NCI-H510A (cell line): ENCODE measurements around the gene CEP170.

Source experiments
- DNase-seq: peaks from one replicate; lab custom pipeline; 2025; lab: John Stamatoyannopoulos, UW

CEP170 gene

DNA sequence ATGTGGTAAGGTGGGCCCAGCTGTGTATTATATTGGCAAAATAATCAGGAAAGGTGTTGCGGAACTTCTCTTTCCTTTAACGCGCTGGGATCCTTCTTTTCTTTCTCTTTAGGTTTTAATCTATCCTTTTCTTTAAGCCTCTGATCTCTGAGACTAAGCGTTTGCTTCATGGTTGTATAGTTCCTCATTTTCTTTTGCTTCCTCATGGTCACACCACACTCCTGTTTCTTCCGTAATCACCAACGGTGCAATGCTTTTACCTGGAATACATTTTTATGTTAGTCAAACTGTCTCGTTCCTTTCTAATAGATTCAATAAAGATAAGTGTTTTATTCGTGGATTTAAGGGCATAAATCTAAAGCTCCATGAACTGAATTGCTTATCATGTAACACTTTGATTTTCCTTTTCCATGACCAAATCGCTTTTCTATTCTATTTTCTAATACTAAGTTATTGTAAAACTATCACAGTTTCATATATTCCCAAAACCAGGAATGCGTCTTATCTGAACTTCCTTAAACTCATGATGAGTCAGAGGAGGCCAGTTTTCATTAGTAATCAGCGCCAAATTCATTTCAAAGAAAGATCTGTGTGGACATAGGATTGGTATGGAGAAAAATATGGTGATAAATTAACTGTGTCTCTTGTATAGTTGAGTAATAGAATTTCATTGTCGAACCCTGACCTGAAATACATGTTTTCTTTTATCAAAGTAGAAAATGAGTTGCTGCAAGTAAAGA lies 13.0 kb upstream of the CEP170 start:
- DNase-seq = no peak

GRCh38 chr1:243267471-243267880 lies 12.4 kb upstream of the CEP170 start:
- no peak for DNase-seq

- no peak for DNase-seq
Observed at GRCh38 chr1:243266231-243266630, 11.2 kb upstream of the CEP170 start.

DNA sequence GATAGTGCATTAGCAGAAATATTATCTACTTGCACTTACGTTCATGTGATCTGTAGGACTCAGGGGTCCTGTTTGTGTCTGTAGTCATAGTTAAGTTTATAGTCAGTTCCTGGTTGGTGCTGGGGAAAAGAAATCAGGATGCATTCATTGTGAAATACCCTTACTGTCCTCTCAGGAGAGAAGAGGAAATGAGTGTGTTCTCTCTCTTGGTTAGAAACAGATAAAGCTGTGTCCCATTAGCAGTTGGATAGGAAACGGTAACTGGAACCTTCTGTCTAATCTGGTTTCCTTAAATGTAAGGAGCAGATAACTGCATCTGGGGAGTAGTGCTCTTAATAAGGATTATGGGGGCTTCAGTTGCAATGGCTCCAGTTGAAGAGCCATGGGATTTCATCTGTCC lies 9.6 kb upstream of the CEP170 start:
- no peak for DNase-seq

GRCh38 chr1:243261390-243261789 lies 6.3 kb upstream of the CEP170 start:
- DNase-seq = no peak

DNA sequence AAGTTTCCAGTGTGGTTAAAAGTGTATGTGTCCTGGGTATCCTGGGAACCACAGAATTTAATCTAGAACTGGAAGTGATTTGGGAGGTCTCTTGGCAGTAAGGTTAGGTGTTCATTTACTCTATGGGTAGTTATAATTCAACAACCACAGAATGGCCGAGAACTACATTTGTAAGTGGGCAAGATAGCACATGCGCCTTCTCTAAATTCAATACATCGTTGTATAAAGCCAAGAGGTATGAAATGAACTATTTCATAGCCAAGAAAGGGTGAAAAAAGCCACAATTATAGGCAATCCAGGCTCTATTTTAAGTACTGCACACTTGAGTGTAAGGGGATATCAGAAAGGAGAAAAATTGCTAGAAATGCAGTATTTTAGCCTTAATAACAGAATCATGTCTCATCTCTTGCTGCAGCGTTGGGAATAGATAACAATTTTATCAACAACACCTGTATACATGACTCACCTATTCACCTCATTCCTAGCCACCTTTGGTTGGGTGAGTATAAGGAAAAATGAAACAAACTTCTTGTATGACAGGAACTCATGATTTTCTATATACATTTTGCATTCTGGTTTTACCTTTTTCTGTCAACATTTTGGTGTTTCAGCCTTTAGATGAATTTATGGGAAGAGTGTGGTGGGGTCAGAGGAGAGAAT lies 5.3 kb upstream of the CEP170 start:
- DNase-seq = no peak

- no peak for DNase-seq
Observed at GRCh38 chr1:243258731-243259130, 3.6 kb upstream of the CEP170 start.

DNA sequence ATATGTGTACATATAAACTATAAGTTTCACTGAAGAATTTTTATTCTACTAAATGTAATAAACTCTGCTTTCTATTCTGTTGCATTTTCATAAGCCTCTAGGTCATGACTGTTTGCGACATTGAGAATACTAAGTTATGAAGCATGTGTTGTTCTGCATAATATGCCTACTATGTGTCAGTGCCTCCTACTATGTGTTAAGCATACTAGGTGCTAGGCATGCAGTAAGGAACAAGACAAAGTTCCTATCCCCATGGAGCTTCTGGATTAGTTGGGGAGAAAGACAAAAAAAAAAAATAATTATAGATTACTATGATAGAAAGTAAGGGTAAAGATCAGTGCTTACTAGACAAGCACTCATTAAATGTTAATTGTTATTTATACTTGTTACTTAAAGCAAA lies 2.1 kb upstream of the CEP170 start:
- no peak for DNase-seq

DNA sequence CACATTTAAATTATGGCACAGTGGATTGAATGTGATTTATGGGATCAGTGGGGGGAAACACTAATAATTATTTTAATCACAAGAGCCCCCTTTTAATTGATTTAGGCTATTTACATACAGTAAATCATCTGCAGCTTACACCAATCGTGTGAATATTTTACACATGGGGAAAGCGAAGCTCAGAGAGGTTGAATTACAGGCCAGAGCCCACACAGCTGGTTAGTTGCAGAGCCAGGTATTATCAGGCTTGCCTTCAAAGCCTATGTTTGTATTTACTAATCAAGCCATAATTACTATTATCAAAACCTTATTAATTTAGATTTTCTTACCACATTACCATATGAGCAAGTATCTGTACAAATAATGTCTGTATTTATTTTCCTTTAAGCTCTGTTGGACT lies 1.5 kb upstream of the CEP170 start:
- DNase-seq = no peak

DNA sequence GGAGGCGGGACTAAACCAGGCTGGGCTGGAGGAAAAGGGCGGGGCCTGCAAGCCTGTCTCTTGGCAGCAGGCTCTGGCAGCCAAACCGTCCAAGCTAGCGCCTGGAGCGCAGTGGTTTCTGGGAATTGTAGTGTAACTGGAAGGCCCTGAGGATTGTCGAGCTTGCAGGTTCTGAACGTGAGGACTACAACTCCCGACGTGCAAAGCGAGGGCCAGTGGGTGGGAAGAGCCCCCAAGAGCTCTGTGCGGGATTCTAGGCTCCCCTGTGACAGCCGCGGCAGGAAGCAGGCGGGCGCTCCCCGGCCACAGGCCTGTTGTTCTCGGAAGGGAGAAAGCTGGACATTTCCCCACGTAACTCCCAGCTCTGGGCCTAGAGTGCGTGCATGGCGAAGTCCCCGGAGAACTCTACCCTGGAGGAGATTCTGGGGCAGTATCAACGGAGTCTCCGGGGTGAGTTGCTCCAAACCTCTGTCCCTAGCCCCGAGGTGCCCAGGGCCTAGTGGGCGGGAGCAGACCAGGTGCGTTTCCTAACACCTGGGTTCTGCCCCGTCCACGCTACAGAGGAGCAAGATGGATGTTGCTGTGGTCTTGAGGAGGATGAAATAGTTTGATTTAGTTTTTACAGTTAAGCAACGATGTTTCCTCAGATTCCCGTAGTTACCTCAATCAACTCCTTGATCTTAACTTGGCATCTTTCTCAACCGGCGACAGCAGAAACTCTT lies 871 bp upstream of the CEP170 start, which contains the start of gene SDCCAG8:
TSS of gene SDCCAG8 (plus strand) at position 251 of the 722 bp plus-strand sequence. CDS start at position 384, 133 bp downstream.
- DNase-seq = peak; percentile 84

DNA sequence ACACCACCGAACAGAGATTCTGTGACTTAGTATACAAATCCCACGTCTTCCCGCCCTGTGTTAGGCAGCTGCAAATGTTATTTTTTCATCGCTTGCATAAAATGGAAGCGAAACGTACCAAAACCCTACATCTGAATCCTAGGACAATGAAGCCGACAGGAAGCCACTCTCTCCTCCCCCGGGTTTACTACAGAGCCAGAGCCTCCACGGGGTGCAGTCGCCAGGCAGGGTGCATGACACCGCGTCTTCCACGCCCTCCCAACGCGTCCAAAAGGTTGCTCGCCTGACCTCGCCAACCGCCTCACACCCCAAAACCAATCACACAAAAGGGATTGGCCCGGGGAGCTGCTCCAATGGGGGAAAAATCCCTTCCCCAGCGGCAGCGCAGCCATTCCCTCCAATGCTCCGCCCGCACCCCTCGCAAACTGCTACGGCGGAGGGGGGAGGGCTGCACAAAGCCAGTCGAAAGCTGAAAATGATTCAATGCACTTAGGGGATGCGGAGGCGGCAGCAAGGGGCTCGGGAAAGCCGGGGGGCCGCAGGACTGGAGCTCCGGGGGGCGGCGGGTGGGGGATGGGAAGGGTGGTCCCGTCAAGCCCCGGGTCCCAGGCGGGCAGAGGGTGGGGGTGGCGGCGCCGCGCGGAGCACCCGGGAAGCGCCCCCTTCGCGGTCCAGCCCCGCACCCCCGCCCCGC lies 701 bp downstream of the CEP170 start:
- DNase-seq = peak; percentile 34

- DNase-seq = no peak
Observed at GRCh38 chr1:243253926-243254232, 1.2 kb downstream of the CEP170 start.

GRCh38 chr1:243253211-243253925 lies 1.7 kb downstream of the CEP170 start:
- DNase-seq = no peak

DNA sequence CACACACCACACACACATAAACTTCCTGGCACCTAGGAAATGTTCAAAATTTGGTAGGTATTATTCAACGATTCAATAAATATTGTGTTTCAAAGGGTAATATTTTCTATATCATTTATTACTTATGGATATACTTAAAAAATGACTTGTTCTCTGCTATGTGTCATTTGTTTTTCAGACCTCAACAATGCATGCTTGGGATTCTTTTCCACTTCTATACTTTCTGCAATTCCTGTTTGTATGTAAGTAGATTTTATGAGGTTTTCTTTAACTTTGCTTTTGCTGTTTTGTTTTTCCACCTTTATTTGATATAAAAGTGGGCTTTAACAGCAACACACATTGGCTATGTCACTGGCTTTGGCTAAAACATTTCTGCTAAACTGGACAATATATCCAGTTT lies 3.5 kb downstream of the CEP170 start:
- no peak for DNase-seq

DNA sequence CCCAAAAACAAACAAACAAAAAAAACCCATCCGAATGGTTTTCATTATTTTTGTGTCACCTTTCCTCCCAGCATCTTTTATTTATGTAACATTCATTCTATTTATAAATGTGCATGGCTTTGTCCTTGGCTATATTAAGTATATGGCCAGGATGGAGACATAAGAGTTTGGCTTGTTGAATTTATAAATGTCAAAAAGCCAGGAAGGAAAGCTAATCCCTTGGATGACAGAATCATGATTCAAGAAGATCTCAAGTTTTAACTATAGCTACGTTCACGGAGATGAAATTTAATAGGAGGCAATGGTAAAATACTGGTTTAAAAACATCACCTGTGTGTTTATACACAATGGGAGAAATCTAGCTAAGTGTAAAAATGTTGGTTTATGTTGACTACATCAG lies 5.0 kb downstream of the CEP170 start:
- DNase-seq = no peak

- no peak for DNase-seq
Observed at GRCh38 chr1:243249214-243249613, 5.9 kb downstream of the CEP170 start.

GRCh38 chr1:243247901-243248300 lies 7.2 kb downstream of the CEP170 start:
- DNase-seq = no peak

- DNase-seq = no peak
Observed at GRCh38 chr1:243246916-243247315, 8.2 kb downstream of the CEP170 start.

DNA sequence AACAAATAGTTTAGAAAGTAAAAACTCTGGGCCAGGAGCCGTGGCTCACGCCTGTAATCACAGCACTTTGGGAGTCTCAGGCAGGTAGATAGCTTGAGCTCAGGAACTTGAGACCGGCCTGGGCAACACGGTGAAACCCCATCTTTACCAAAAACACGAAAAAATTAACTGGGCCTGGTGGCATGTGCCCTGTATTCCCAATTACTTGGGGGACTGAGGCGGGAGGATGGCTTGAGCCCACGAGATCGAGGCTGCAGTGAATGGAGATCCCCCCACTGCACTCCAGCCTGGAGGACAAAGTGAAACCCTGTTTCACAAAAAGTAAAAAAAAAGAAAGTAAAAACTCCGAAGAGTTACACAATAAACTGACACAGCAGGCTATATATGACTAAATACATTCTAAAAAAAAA lies 10.6 kb downstream of the CEP170 start:
- DNase-seq = no peak

- no peak for DNase-seq
Observed at GRCh38 chr1:243236604-243237252, 18.4 kb downstream of the CEP170 start.

GRCh38 chr1:243234978-243235647 lies 20.0 kb downstream of the CEP170 start:
- DNase-seq = no peak
